Keratinocyte (primary cell): ENCODE data around the gene KAZALD1. TPM values are rescaled to one million over a fixed set of nuclear protein-coding genes. Genes with fewer than 3 reads are reported as not detected.
"Not testable (repeated sequence)": the region's sequence is repeated elsewhere in the genome, so short reads cannot be mapped to it uniquely, and the experiment has no call there.

Source experiments
- DNase-seq: peaks from one replicate; pipeline ENCODE4 v3.0.0-alpha.2; 2011; ENCODE audit warnings: low read depth, missing footprints, low spot score
- FAIRE-seq: peaks from 2 replicates; lab custom pipeline; 2011; peaks lifted over from hg19 to GRCh38; lab: Jason Lieb, UNC
- H2AFZ ChIP-seq: 2 replicates; pipeline ENCODE4 v1.6.0; 2012; ENCODE audit warnings: low read length, control low read depth, inconsistent platforms; ENCODE audit not compliant: control insufficient read depth
- H3K27ac ChIP-seq: 2 replicates; pipeline ENCODE4 v1.5.1; 2011; ENCODE audit warnings: low read length; ENCODE audit not compliant: control insufficient read depth, insufficient read depth
- H3K27me3 ChIP-seq: 3 replicates; pipeline ENCODE4 v1.6.0; 2011; ENCODE audit warnings: low read length; ENCODE audit not compliant: control insufficient read depth, insufficient read depth; ENCODE audit errors: extremely low read depth
- H3K36me3 ChIP-seq, 2 experiments: 2 replicates in 1 of 2; 3 replicates in 1 of 2; pipeline ENCODE4 v1.5.1; 2011; ENCODE audit warnings: low read length in 2 of 2, mild to moderate bottlenecking in 1 of 2; ENCODE audit not compliant: control insufficient read depth in 2 of 2, insufficient read depth in 2 of 2; ENCODE audit errors: extremely low read depth in 1 of 2
- H3K4me1 ChIP-seq: 3 replicates; pipeline ENCODE4 v1.5.1; 2011; ENCODE audit warnings: low read length; ENCODE audit not compliant: control insufficient read depth, insufficient read depth; ENCODE audit errors: extremely low read depth
- H3K4me2 ChIP-seq: 3 replicates; pipeline ENCODE4 v1.6.0; 2011; ENCODE audit warnings: low read depth, low read length; ENCODE audit not compliant: control insufficient read depth, insufficient read depth; ENCODE audit errors: extremely low read depth
- H3K4me3 ChIP-seq, 3 experiments: fragments of 200-600 bp in 1 of 3; sonication (generic) in 1 of 3; 2 replicates in 2 of 3; 3 replicates in 1 of 3; pipeline ENCODE4 v1.5.1; 2011 to 2016; ENCODE audit warnings: low read length in 3 of 3, mild to moderate bottlenecking in 3 of 3, control low read depth in 2 of 3, inconsistent platforms in 1 of 3, low read depth in 1 of 3, mixed read lengths in 1 of 3, mixed run types in 1 of 3, moderate library complexity in 1 of 3; ENCODE audit not compliant: control insufficient read depth in 2 of 3, insufficient read depth in 2 of 3; ENCODE audit errors: extremely low read depth in 1 of 3
- H3K79me2 ChIP-seq: 2 replicates; pipeline ENCODE4 v1.6.0; 2012; ENCODE audit warnings: low read length; ENCODE audit not compliant: control insufficient read depth, insufficient read depth
- H3K9ac ChIP-seq: 3 replicates; pipeline ENCODE4 v1.6.0; 2011; ENCODE audit warnings: low read length; ENCODE audit not compliant: control insufficient read depth, insufficient read depth; ENCODE audit errors: extremely low read depth
- H3K9me1 ChIP-seq: 3 replicates; pipeline ENCODE4 v1.6.0; 2011; ENCODE audit warnings: low read length; ENCODE audit not compliant: control insufficient read depth, insufficient read depth; ENCODE audit errors: extremely low read depth
- H3K9me3 ChIP-seq: 2 replicates; pipeline ENCODE4 v1.5.1; 2012; ENCODE audit warnings: low read depth, low read length; ENCODE audit not compliant: control insufficient read depth
- H4K20me1 ChIP-seq: 3 replicates; pipeline ENCODE4 v1.6.0; 2011; ENCODE audit warnings: low read length; ENCODE audit not compliant: control insufficient read depth, insufficient read depth; ENCODE audit errors: extremely low read depth
- EZH2 ChIP-seq: IDR thresholded peaks from one replicate; pipeline ENCODE4 v1.6.1; 2012; ENCODE audit warnings: inconsistent platforms, mild to moderate bottlenecking, low read length, moderate library complexity
- dilution Hi-C: fragments of 300-500 bp; cut with MboI; formaldehyde crosslinking; loops from one replicate; pipeline ENCODE4 v1.7.0; 2020; ENCODE audit warnings: low sequenced_read_pairs; ENCODE audit not compliant: extremely low pct_ligation_motif_present
- polyA plus RNA-seq, 5 experiments: library from polyadenylated mRNA; depleted of rRNA in 3 of 5; stranded (reverse) in 3 of 5; stranded (forward) in 1 of 5; unstranded in 1 of 5; fragments of >200 nt; gene quantifications; 1 replicate in 1 of 5; 2 replicates in 3 of 5; 3 replicates in 1 of 5; pipeline versions ENCODE4 v1.2.1 to v1.2.3, GENCODE V29; 2011 to 2012; ENCODE audit warnings: missing spikeins in 2 of 5, low read depth in 1 of 5, low replicate concordance in 1 of 5
- TF ChIP-seq, protein P1 (sequence below), 3 experiments: IDR thresholded peaks in 1 of 3; conservative IDR thresholded peaks in 1 of 3; optimal IDR thresholded peaks in 1 of 3; 2 replicates in 2 of 3; 3 replicates in 1 of 3; pipeline versions ENCODE3 to v1.5.1; 2011; ENCODE audit warnings: low read length in 3 of 3, mild to moderate bottlenecking in 3 of 3, moderate library complexity in 2 of 3, control low read depth in 1 of 3, inconsistent platforms in 1 of 3; ENCODE audit not compliant: insufficient read depth in 2 of 3; ENCODE audit errors: extremely low read depth in 1 of 3

KAZALD1 gene
- polyA plus RNA-seq, 1 donor (not counting 4 experiments of a cell fraction or from before 2014, with no cell fraction given), result 0.08 TPM

DNA sequence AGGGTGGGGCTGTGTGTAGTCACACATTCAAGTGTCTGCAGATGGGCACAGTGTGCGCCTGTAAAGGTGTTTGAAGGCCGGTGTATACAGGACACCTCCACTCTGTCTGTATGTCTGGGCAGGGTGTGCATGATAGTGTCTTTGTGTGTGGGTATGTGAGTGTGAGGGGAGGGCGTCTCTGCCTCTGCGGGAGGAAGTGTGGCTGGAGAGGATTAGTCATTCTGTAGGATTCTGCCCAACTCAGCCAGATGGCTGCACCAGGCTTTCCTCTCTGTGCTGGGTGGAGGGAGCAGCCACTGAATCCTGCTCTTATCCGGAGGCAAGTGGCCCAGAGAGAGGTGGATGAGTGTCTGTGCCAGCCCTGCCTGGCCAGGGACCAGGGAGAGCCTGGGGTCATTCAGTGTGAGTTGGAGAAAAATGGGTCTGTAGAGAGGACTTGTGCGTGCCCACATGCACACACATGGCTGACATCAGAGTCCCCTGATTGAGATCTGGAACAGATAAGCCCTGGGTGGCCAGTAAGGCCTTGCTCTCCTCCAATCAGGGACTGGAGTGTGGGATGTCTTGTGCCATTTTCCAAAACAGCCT lies 29.1 kb upstream of the KAZALD1 start:
- H3K36me3 ChIP-seq, result peaks cover 17 to 30% of the 10 kb centered on the region in 2 experiments
- dilution Hi-C loops, result no loop called here
- peaks cover 5% of the 10 kb centered on the region for H3K27me3 ChIP-seq
- no peaks in the 10 kb centered on the region for H3K9me1 ChIP-seq
- peaks cover 27% of the 10 kb centered on the region for H3K4me1 ChIP-seq
- TF ChIP-seq, protein P1, sequence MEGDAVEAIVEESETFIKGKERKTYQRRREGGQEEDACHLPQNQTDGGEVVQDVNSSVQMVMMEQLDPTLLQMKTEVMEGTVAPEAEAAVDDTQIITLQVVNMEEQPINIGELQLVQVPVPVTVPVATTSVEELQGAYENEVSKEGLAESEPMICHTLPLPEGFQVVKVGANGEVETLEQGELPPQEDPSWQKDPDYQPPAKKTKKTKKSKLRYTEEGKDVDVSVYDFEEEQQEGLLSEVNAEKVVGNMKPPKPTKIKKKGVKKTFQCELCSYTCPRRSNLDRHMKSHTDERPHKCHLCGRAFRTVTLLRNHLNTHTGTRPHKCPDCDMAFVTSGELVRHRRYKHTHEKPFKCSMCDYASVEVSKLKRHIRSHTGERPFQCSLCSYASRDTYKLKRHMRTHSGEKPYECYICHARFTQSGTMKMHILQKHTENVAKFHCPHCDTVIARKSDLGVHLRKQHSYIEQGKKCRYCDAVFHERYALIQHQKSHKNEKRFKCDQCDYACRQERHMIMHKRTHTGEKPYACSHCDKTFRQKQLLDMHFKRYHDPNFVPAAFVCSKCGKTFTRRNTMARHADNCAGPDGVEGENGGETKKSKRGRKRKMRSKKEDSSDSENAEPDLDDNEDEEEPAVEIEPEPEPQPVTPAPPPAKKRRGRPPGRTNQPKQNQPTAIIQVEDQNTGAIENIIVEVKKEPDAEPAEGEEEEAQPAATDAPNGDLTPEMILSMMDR (optimal IDR thresholded peaks at IDR 0.05 in 1 of 3, IDR thresholded peaks at IDR 0.05 in 1 of 3, conservative IDR thresholded peaks at IDR 0.05 in 1 of 3; ENCODE audit: extremely low read depth in 1 of 3, insufficient read depth in 2 of 3, low read length in 3 of 3), result no peak
- H3K4me2 ChIP-seq, result peak overlapping the region; percentile 99
- no peaks in the 10 kb centered on the region for H4K20me1 ChIP-seq
- H2AFZ ChIP-seq, result peak overlapping the region; percentile 81
- H3K9me3 ChIP-seq, result no peaks in the 10 kb centered on the region
- H3K79me2 ChIP-seq, result peaks cover 5% of the 10 kb centered on the region
- H3K9ac ChIP-seq, result peak overlapping the region; percentile 77
- DNase-seq, result no peak
- H3K27ac ChIP-seq, result peak overlapping the region; percentile 84
- H3K4me3 ChIP-seq, result peak overlapping the region; percentile 64 to 86 (median 80)
- FAIRE-seq, result peak; percentile 85

DNA sequence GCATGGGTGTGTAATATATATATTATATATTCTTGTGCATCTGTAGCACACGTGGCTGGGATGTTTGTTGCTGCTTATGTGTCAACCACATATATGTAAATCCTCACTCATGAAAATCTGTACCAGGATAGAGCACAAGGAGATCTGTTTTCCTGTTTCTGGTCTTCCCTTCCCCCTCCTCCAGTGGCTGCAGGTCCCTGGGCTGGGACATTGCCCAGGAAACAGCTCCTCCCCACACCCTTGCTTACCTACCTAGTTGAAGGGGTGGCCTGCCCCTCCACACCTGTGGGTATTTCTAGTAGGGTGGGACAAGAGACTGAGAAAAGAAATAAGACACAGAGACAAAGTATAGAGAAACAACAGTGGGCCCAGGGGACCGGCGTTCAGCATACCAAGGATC lies 28.5 kb upstream of the KAZALD1 start:
- DNase-seq, result no peak
- Histone ChIP-seq H3K9ac (peak overlapping the region; percentile 77), H3K4me2 (peak overlapping the region; percentile 99), H3K27me3 (peaks cover 5% of the 10 kb centered on the region), H3K4me1 (peaks cover 27% of the 10 kb centered on the region), H3K36me3 (peaks cover 21 to 34% of the 10 kb centered on the region in 2 experiments), H3K9me1 (no peaks in the 10 kb centered on the region), H3K27ac (peak overlapping the region; percentile 84), H3K79me2 (peaks cover 5% of the 10 kb centered on the region), H4K20me1 (no peaks in the 10 kb centered on the region), H2AFZ (no peak overlapping the region), H3K9me3 (no peaks in the 10 kb centered on the region), H3K4me3 (peak overlapping the region; percentile 64 to 86 (median 80))
- no peak for FAIRE-seq
- TF ChIP-seq EZH2, result no peak
- TF ChIP-seq, protein P1 (optimal IDR thresholded peaks at IDR 0.05 in 1 of 3, IDR thresholded peaks at IDR 0.05 in 1 of 3, conservative IDR thresholded peaks at IDR 0.05 in 1 of 3; ENCODE audit: extremely low read depth in 1 of 3, insufficient read depth in 2 of 3, low read length in 3 of 3), result no peak
- dilution Hi-C loops, result no loop called here

DNA sequence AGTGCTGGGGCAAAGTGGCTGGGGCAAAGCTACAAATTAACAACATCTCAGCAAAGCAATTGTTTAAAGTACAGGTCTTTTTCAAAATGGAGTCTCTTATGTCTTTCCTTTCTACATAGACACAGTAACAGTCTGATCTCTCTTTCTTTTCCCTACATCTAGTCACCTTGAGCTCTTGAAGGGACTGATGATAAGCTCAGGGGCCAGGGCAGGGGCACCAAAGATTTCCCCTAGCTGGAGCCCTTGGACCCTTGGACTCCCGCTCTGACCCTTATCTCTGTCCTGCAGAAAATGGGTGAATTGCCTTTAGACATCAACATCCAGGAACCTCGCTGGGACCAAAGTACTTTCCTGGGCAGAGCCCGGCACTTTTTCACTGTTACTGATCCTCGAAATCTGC lies 27.4 kb upstream of the KAZALD1 start:
- FAIRE-seq, H4K20me1 ChIP-seq, dilution Hi-C loops: not testable (repeated sequence)

More for the DNA sequence above, 27.4 kb upstream of the KAZALD1 start:
- not testable (repeated sequence) for H3K9me1 ChIP-seq, DNase-seq, H2AFZ ChIP-seq, H3K27me3 ChIP-seq, H3K4me3 ChIP-seq, H3K79me2 ChIP-seq, H3K27ac ChIP-seq, H3K9ac ChIP-seq, H3K9me3 ChIP-seq, H3K4me2 ChIP-seq
- H3K4me1 ChIP-seq, result peaks cover 27% of the 10 kb centered on the region
- peaks cover 21 to 43% of the 10 kb centered on the region in 2 experiments for H3K36me3 ChIP-seq
